Karpas-422 (cell line): ENCODE results near the gene ZDHHC11. TPM values are rescaled to one million over a fixed set of nuclear protein-coding genes. Genes with fewer than 3 reads are reported as not detected.
"Not testable (repeated sequence)": the region's sequence is repeated elsewhere in the genome, so short reads cannot be mapped to it uniquely, and the experiment has no call there.

Experiments used
- DNase-seq: peaks from one replicate; pipeline ENCODE4 v3.0.0-alpha.2; 2015
- H2AFZ ChIP-seq: fragments of 200-600 bp; sonication (generic); 2 replicates; pipeline ENCODE4 v1.6.1; 2014; ENCODE audit warnings: antibody characterized with exemption, low read length, mixed read lengths
- H3K27ac ChIP-seq: fragments of 200-600 bp; sonication (generic); 2 replicates; pipeline ENCODE4 v1.5.1; 2014; ENCODE audit warnings: mild to moderate bottlenecking, low read length, moderate library complexity
- H3K27me3 ChIP-seq: fragments of 200-600 bp; sonication (generic); 2 replicates; pipeline ENCODE4 v1.6.1; 2014; ENCODE audit warnings: low read length, mixed read lengths
- H3K36me3 ChIP-seq: fragments of 200-600 bp; sonication (generic); 2 replicates; pipeline ENCODE4 v1.6.1; 2014; ENCODE audit warnings: low read length, mixed read lengths; ENCODE audit not compliant: insufficient read depth
- H3K4me1 ChIP-seq: fragments of 200-600 bp; sonication (generic); 2 replicates; pipeline ENCODE4 v1.6.1; 2014; ENCODE audit warnings: mild to moderate bottlenecking, low read length, mixed read lengths
- H3K4me2 ChIP-seq: fragments of 200-600 bp; sonication (generic); 2 replicates; pipeline ENCODE4 v1.6.1; 2014; ENCODE audit warnings: low read length, low read depth, mild to moderate bottlenecking; ENCODE audit not compliant: poor library complexity, severe bottlenecking
- H3K4me3 ChIP-seq: fragments of 200-600 bp; sonication (generic); 2 replicates; pipeline ENCODE4 v1.5.1; 2014; ENCODE audit warnings: mild to moderate bottlenecking, antibody characterized with exemption, low read length, mixed read lengths
- H3K79me2 ChIP-seq: fragments of 200-600 bp; sonication (generic); 2 replicates; pipeline ENCODE4 v1.6.1; 2014; ENCODE audit warnings: mild to moderate bottlenecking, low read length, mixed read lengths
- H3K9ac ChIP-seq: fragments of 200-600 bp; sonication (generic); 2 replicates; pipeline ENCODE4 v1.6.0; 2014; ENCODE audit warnings: low read length
- H3K9me2 ChIP-seq: fragments of 200-600 bp; sonication (generic), shearing (Covaris generic); replicated peaks from 2 replicates; pipeline ENCODE4 v1.6.0; 2014; ENCODE audit warnings: mild to moderate bottlenecking, low read length, moderate library complexity; ENCODE audit not compliant: insufficient read depth
- H3K9me3 ChIP-seq: fragments of 300-700, 200-600 bp; sonication (generic); 2 replicates; pipeline ENCODE4 v1.6.1; 2014; ENCODE audit warnings: low read length, mixed read lengths
- H4K20me1 ChIP-seq: fragments of 200-600 bp; sonication (generic); 2 replicates; pipeline ENCODE4 v1.6.1; 2014; ENCODE audit warnings: mild to moderate bottlenecking, antibody characterized with exemption, low read length, low read depth; ENCODE audit not compliant: insufficient read depth
- total RNA-seq: library from RNA; depleted of rRNA; stranded (reverse); fragments of >200 nt; shearing (Covaris generic); gene quantifications from 2 replicates; pipeline ENCODE4 v1.2.3, GENCODE V29; 2014; ENCODE audit warnings: low replicate concordance

Gene ZDHHC11
- total RNA-seq, 1 experiment from 2014 or later, result 10.8 TPM

DNA sequence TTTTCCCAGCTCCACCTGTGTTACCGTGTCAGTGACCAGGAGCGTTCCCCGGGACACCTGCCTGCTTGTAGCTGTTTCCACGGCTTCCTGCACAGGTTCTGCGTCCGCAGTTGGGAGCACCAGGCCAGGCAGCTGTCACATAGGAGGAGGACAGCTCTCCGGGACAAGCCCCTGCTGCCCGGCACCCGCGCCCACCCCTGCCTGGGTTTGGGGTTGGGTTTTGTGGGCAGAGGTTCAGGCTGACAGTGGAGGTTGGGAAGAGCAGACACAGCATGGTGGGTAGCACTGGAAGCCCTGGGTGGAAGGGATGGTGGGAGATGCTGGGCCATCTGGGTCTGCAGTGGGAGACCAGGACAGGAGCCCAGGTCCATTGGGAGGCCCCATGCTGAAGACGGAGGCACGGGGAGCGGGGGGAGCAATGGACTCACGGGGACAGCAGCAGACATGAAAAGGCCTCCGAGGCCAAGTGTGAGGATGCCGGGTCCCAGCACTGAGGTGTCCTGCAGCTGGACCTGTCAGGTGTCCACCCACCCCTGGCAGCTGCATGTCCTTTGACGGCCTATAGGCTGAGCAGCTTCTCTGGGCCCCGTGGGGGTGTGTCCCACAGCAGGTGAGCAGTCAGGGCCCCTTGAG, 63.4 kb downstream of the ZDHHC11 start:
- not testable (repeated sequence) for H3K9ac ChIP-seq, H3K9me3 ChIP-seq, H4K20me1 ChIP-seq, H2AFZ ChIP-seq, DNase-seq, H3K4me3 ChIP-seq, H3K9me2 ChIP-seq, H3K4me1 ChIP-seq, H3K27ac ChIP-seq, H3K79me2 ChIP-seq, H3K36me3 ChIP-seq, H3K27me3 ChIP-seq, H3K4me2 ChIP-seq

DNA sequence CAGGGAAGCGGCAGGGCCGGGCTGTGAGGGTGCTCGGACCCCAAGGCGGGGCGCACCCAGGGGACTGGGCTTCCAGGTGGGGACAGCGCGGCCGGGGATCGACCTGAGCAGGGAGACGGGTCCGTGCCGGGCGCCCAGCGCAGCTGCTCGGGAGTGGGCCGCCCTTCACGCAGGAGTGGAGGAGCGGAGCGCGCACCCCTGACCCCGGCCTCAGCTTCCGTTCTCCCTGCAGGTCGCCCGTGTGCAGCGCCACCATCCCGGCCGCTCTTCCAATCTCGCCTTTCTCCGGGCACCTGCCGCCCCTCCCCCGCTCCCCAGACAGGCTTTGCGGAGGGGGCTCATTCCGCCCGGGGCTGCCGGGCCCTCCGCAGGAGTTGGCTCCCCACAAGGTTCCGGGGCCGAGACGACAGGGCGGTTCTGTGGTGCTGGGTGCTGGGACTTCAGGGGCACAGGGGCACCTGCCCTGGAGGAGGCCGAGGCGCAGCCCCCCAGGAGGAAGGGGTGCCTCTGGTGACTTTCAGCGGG, 65.5 kb downstream of the ZDHHC11 start:
- Histone ChIP-seq H3K9ac (peak overlapping the region; percentile 69), H3K4me3 (peak overlapping the region; percentile 75), H3K4me2 (peak overlapping the region; percentile 87)
- H3K79me2 ChIP-seq, H2AFZ ChIP-seq, H3K9me2 ChIP-seq, H4K20me1 ChIP-seq, H3K9me3 ChIP-seq, H3K4me1 ChIP-seq, H3K27ac ChIP-seq, H3K27me3 ChIP-seq, H3K36me3 ChIP-seq: not testable (repeated sequence)
- peak; percentile 43 for DNase-seq

DNA sequence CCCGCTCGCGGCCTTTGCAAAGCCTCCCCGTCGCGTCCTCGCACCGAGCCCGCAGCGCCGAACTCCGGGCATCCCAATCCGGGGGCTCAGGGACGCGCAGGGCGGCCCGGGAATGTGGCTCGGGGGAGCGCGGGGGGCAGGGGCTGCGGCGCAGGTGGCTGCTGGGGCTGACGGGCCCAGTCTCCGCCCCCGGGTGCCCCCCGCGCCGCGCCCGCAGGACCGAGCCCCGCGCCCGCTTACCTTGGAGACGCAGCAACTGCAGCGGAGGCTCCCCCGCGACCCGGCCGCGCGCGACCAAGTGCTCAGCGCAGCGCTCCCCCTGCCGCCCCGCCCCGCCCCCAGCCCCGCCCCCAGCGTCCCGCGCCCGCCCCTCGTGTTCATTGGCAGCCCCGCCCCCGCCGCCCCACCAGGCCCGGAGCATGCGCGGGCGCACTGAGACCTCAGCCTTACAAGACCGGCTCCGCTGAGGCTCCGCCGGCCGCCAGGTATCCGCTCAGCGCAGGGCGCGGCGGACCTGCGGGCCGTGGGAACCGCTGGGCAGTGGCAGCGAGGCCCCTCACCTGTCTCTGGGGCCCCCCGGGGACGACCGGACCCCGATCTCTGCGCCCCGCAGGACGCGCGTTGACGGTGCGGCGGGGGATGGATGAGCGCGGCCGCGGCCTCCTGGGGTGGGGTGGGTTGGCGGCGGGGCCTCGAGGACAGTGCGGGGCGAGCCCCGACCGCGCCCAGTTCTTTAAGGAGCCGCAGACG, 66.2 kb downstream of the ZDHHC11 start, which contains the start of gene ZDHHC11B:
Gene ZDHHC11B (minus strand): TSS at position 302 of the 750 bp plus-strand sequence. CDS start 17,810 bp downstream, outside the sequence.
- H3K9me2 ChIP-seq, H3K9me3 ChIP-seq, H4K20me1 ChIP-seq, H3K27ac ChIP-seq, H3K36me3 ChIP-seq, H3K27me3 ChIP-seq, H3K79me2 ChIP-seq, H3K4me1 ChIP-seq: not testable (repeated sequence)
- peak within 1 kb of the TSS; percentile 87 for H3K4me2 ChIP-seq
- H3K4me3 ChIP-seq, result peak within 1 kb of the TSS; percentile 75
- peak within 1 kb of the TSS; percentile 88; the same call in 1 of the 2 replicates for H2AFZ ChIP-seq
- peak within 1 kb of the TSS; percentile 69 for H3K9ac ChIP-seq
- peak; percentile 95 for DNase-seq

DNA sequence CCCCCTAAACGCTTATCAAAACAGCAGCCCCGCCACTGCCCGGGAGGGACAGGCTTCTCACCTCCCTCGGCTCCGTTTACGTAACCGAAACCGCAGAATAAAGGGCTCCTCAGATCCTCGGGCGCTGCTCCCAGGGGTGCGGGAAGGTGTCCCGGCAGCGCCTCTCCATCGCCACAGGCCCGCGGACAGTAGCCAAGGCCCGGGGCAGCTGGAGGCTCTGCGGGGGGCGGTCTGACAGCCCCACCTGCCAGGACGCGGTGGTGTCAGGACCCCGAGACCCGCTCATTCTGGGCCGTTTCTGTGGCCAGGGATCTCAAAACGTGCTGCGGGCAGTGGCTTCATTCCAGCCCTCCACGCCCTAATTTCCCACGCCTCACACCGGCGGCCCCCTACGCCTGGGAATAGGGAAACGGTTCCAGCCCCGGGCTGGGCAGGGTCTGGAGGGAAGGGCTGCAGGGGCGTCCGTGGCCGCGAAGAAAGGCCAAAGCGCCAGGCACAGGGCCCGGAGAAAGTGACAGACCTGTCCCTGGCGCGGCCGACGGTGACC, 66.8 kb downstream of the ZDHHC11 start:
- peak overlapping the region; percentile 75 for H3K4me2 ChIP-seq
- H4K20me1 ChIP-seq, H3K4me1 ChIP-seq, H3K36me3 ChIP-seq, H3K27me3 ChIP-seq, DNase-seq, H3K27ac ChIP-seq, H3K79me2 ChIP-seq, H3K9me2 ChIP-seq, H3K9me3 ChIP-seq: not testable (repeated sequence)
- H3K4me3 ChIP-seq, result peak overlapping the region; percentile 70
- H2AFZ ChIP-seq, result 0 out of 2 replicates have a peak overlapping the region, but pooled peaks have one; percentile 43
- H3K9ac ChIP-seq, result peak overlapping the region; percentile 53

DNA sequence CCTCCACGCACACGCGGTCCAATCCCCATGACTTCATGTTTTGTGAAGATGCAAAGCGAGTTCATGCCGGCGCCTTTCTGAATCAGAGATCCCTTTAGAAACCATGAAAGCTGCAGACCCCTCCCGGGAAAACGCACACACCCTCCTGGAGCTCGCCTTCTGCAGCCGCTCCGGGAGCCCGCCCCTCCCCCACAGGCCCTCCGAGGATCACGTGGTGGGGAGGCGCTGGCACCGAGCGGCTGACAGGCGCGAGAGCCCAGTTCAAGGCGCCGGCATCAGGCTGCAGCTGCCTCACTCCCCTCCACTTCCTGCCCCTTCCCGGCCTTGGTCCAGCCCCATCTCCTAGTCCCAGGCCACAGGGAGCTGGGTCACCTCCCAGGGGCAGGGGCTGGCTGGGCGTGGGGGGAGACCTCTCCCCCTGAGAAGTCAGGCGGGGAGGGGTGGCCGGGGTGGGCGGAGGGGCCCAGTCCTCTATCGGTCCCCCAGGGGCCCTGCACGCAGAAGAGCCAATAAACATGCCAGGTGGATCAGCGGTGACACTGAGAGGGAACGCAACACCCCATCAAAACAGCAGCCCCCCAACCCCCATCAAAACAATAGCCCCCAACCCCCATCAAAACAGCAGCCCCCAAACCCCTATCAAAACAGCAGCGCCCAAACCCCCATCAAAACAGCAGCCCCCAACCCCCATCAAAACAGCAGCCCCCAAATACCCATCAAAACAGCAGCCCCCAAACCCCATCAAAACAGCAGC, 67.6 kb downstream of the ZDHHC11 start:
- DNase-seq, H3K4me1 ChIP-seq, H3K9me2 ChIP-seq, H4K20me1 ChIP-seq, H3K79me2 ChIP-seq, H3K27me3 ChIP-seq, H3K27ac ChIP-seq, H2AFZ ChIP-seq, H3K36me3 ChIP-seq, H3K9me3 ChIP-seq: not testable (repeated sequence)
- Histone ChIP-seq H3K9ac (0 out of 2 replicates have a peak overlapping the region, but pooled peaks have one; percentile 53), H3K4me3 (peak overlapping the region; percentile 34; the same call in 1 of the 2 replicates), H3K4me2 (peak overlapping the region; percentile 75)

DNA sequence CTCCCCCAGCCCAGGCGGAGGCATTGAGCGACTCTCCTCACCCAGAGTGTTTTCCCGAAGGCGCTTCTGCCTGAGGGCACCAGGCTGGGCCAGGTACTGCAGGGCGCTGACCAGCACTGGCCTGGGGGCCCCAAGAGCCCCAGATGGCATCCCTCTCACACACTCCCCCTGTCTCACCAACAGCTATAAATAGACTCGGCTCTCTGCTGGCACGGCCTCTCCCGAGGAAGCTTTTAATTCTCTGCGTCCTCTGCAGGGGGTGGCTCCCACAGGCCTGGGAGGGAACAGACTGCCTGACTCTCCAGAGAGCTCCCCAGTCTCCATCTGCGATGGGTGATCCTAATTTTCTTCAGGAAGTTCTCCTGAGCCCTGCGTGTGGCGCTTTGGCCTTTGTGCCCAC, 68.4 kb downstream of the ZDHHC11 start:
- not testable (repeated sequence) for H3K79me2 ChIP-seq, DNase-seq, H3K9ac ChIP-seq

DNA sequence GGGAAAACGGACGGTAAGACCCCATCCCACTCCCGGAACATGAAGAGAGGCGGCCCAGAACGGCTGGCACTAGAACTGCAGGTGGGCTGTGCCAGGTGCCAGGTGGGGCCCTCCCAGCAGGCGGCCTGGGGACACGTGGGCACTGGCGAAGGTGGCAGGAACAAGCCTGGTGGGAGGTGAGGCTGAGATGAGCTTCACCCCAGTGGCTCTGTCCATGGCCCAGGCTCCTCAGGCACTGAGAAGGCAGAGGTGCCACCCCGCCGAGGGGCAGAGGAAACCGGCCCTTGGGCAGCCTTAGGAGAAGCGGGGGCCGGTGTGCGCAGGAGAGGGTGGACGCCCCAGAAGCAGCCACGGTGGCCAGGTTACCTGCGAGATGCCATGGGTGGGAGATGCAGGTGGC, 70.2 kb downstream of the ZDHHC11 start:
- H4K20me1 ChIP-seq, H3K9ac ChIP-seq, H3K9me3 ChIP-seq, H3K4me3 ChIP-seq, DNase-seq, H3K79me2 ChIP-seq, H3K4me1 ChIP-seq, H3K27ac ChIP-seq, H3K27me3 ChIP-seq, H3K4me2 ChIP-seq, H2AFZ ChIP-seq, H3K36me3 ChIP-seq, H3K9me2 ChIP-seq: not testable (repeated sequence)

More for the DNA sequence above, 68.4 kb downstream of the ZDHHC11 start:
- H3K27me3 ChIP-seq, H4K20me1 ChIP-seq, H3K4me1 ChIP-seq, H3K9me3 ChIP-seq, H2AFZ ChIP-seq, H3K36me3 ChIP-seq, H3K9me2 ChIP-seq, H3K27ac ChIP-seq, H3K4me2 ChIP-seq, H3K4me3 ChIP-seq: not testable (repeated sequence)

DNA sequence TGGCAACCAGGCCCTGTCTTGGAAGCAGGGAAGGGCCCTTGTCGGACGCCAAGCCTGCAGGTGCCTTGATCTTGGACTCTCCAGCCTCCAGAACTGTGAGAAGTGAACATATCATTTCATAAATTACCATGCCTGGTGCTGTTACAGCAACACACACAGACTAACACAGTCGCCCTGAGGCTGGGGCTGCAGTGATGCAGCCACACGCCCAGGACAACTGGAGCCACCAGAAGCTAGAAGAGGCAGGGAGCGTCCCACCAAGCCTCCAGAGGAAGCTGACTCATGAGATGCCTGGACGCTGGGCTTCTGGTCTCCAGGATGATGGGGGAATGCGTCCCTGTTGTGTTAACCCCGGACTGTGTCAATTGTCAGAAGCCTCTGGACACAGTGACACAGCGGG, 71.8 kb downstream of the ZDHHC11 start:
- not testable (repeated sequence) for H3K9ac ChIP-seq, H3K4me1 ChIP-seq, H3K27me3 ChIP-seq, H3K9me2 ChIP-seq, H2AFZ ChIP-seq, H3K79me2 ChIP-seq, H3K4me2 ChIP-seq, H3K4me3 ChIP-seq, H4K20me1 ChIP-seq, H3K9me3 ChIP-seq, H3K27ac ChIP-seq, H3K36me3 ChIP-seq, DNase-seq
